NCI-H1048 (cell line): ENCODE measurements around the gene ACP4.

Source experiments
- DNase-seq: peaks from one replicate; lab custom pipeline; 2025; lab: John Stamatoyannopoulos, UW

ACP4 gene

GRCh38 chr19:50844296-50844935 lies 54.2 kb downstream of the ACP4 start:
- DNase-seq, result no peak
